Bronchial epithelial cell (primary cell): ENCODE data around the gene EWSR1. TPM values are rescaled to one million over a fixed set of nuclear protein-coding genes. Genes with fewer than 3 reads are reported as not detected.

Experiments used
- DNase-seq: peaks from one replicate; pipeline ENCODE4 v3.0.0-alpha.2; 2010; ENCODE audit warnings: low read depth
- FAIRE-seq: peaks from 2 replicates; lab custom pipeline; 2011; peaks lifted over from hg19 to GRCh38; lab: Jason Lieb, UNC
- H3K27me3 ChIP-seq: 2 replicates; pipeline ENCODE4 v1.5.1; 2011; ENCODE audit warnings: low read length; ENCODE audit not compliant: control insufficient read depth, insufficient read depth
- H3K36me3 ChIP-seq: 2 replicates; pipeline ENCODE4 v1.5.1; 2011; ENCODE audit warnings: low read length; ENCODE audit not compliant: control insufficient read depth, insufficient read depth
- H3K4me3 ChIP-seq: 2 replicates; pipeline ENCODE4 v1.5.1; 2011; ENCODE audit warnings: mild to moderate bottlenecking, low read depth, low read length, control low read depth
- CTCF ChIP-seq: IDR thresholded peaks from 2 replicates; pipeline ENCODE4 v1.5.1; 2011; ENCODE audit warnings: mild to moderate bottlenecking, moderate library complexity, low read length, control low read depth, inconsistent platforms; ENCODE audit not compliant: insufficient read depth, severe bottlenecking
- total RNA-seq: library from RNA; depleted of rRNA; stranded (reverse); fragments of >200 nt; gene quantifications from 2 replicates; pipeline ENCODE4 v1.2.1, GENCODE V29; 2014

EWSR1 gene
- total RNA-seq, 1 donor from 2014 or later: 87.1 TPM

GRCh38 chr22:29272624-29273023 is 4.6 kb downstream of the EWSR1 start:
- no peak for FAIRE-seq
- peaks cover 13% of the 10 kb centered on the region for H3K36me3 ChIP-seq
- no peak overlapping the region for H3K4me3 ChIP-seq
- no peak for TF ChIP-seq CTCF
- DNase-seq: no peak
- H3K27me3 ChIP-seq: no peaks in the 10 kb centered on the region

- no peak for FAIRE-seq
- no peak overlapping the region for H3K4me3 ChIP-seq
- no peak for TF ChIP-seq CTCF
- DNase-seq: no peak
- no peaks in the 10 kb centered on the region for H3K27me3 ChIP-seq
- peaks cover 16% of the 10 kb centered on the region for H3K36me3 ChIP-seq
Measured at GRCh38 chr22:29275167-29275566, 7.1 kb downstream of the EWSR1 start.

- TF ChIP-seq CTCF: no peak
- FAIRE-seq: no peak
- Histone ChIP-seq H3K27me3 (no peaks in the 10 kb centered on the region), H3K4me3 (no peak overlapping the region), H3K36me3 (peaks cover 17% of the 10 kb centered on the region)
- DNase-seq: no peak
Measured at GRCh38 chr22:29275819-29276565, 7.9 kb downstream of the EWSR1 start.

- FAIRE-seq (no peak), DNase-seq (no peak)
- no peak for TF ChIP-seq CTCF
- H3K36me3 ChIP-seq: peaks cover 20% of the 10 kb centered on the region
- H3K27me3 ChIP-seq: no peaks in the 10 kb centered on the region
- H3K4me3 ChIP-seq: no peak overlapping the region
Measured at GRCh38 chr22:29277927-29278326, 9.9 kb downstream of the EWSR1 start.

GRCh38 chr22:29284196-29284595 is 16.1 kb downstream of the EWSR1 start:
- no peak overlapping the region for H3K4me3 ChIP-seq
- H3K27me3 ChIP-seq: no peaks in the 10 kb centered on the region
- DNase-seq (no peak), FAIRE-seq (no peak)
- no peak for TF ChIP-seq CTCF
- peaks cover 29% of the 10 kb centered on the region for H3K36me3 ChIP-seq

- Histone ChIP-seq H3K4me3 (no peak overlapping the region), H3K27me3 (no peaks in the 10 kb centered on the region), H3K36me3 (peaks cover 31% of the 10 kb centered on the region)
- no peak for FAIRE-seq
- TF ChIP-seq CTCF: no peak
- no peak for DNase-seq
Measured at GRCh38 chr22:29288837-29289236, 20.8 kb downstream of the EWSR1 start.
